Subcutaneous adipose tissue (tissue), 4 donors: Measurements from ENCODE around the gene SYT5. TPM values are rescaled to one million over a fixed set of nuclear protein-coding genes. Genes with fewer than 3 reads are reported as not detected.

ENCODE experiments used
- CTCF ChIP-seq: fragments of 450-650 bp; IDR thresholded peaks from one replicate; pipeline ENCODE4 v1.5.1; 2016; ENCODE audit warnings: low read depth, mild to moderate bottlenecking, control low read depth, antibody characterized with exemption, moderate library complexity
- small RNA-seq: library from RNA; depleted of rRNA; stranded (forward); fragments of <200 nt; gene quantifications from one replicate; pipeline ENCODE3, GENCODE V24; 2016
- total RNA-seq, 4 donors: library from RNA; depleted of rRNA; stranded (reverse); fragments of >200 nt; gene quantifications; one replicate each; pipeline ENCODE4 v1.1.0, GENCODE V29; 2016

The SYT5 gene
- total RNA-seq, 4 donors from 2014 or later = not detected

GRCh38 chr19:55131421-55131820 is 48.7 kb downstream of the SYT5 start:
- TF ChIP-seq CTCF = no peak

Small RNA genes lying within 50 kb of the gene (small RNA-seq; reads per million reads assigned to genes)
- gene MIR7975 = not detected
- gene RF01210 = not detected

Other genes starting within 250 kb of the SYT5 start
- not detected for gene NLRP7, start 232.8 kb downstream of the SYT5 start, total RNA-seq
- gene NLRP2, start 213.9 kb downstream of the SYT5 start, total RNA-seq = 1 to 10 TPM in 2 of 4 donors, under 1 TPM in 1, not detected in 1; 0.68 to 1.3 (median 1.1) TPM
- gene GP6, start 142.0 kb downstream of the SYT5 start, total RNA-seq = not detected
- gene RDH13, start 117.1 kb downstream of the SYT5 start, total RNA-seq = 10 to 100 TPM in 1 of 4 donors, 1 to 10 TPM in 3; 2.6 to 14.3 (median 6.0) TPM
- gene EPS8L1, start 104.4 kb downstream of the SYT5 start, total RNA-seq = under 1 TPM in 3 of 4 donors, not detected in 1; 0.33 to 0.66 (median 0.51) TPM
- 100 to 1,000 TPM in 1 of 4 donors, 10 to 100 TPM in 3; 30.0 to 149 (median 69.6) TPM for gene PPP1R12C, start 62.7 kb downstream of the SYT5 start, total RNA-seq
- gene TNNT1, start 31.1 kb downstream of the SYT5 start, total RNA-seq = 10 to 100 TPM in 1 of 4 donors, not detected in 3; 17.5 TPM
- not detected for gene TNNI3, start 22.6 kb downstream of the SYT5 start, total RNA-seq
- under 1 TPM in 2 of 4 donors, not detected in 2; 0.34 to 0.88 TPM for gene DNAAF3, start 13.7 kb downstream of the SYT5 start, total RNA-seq
- 1 to 10 TPM in 2 of 4 donors, under 1 TPM in 2; 0.19 to 2.9 (median 1.3) TPM for gene PTPRH, start 29.2 kb upstream of the SYT5 start, total RNA-seq
- gene TMEM86B, start 48.5 kb upstream of the SYT5 start, total RNA-seq = 1 to 10 TPM in 1 of 4 donors, under 1 TPM in 1, not detected in 2; 0.22 to 2.3 TPM
- 10 to 100 TPM; 23.6 to 42.8 (median 26.6) TPM for gene PPP6R1, start 78.7 kb upstream of the SYT5 start, total RNA-seq
- 10 to 100 TPM in 2 of 4 donors, 1 to 10 TPM in 2; 4.9 to 17.9 (median 10.4) TPM for gene HSPBP1, start 99.8 kb upstream of the SYT5 start, total RNA-seq
- gene BRSK1, start 103.7 kb upstream of the SYT5 start, total RNA-seq = 1 to 10 TPM in 1 of 4 donors, under 1 TPM in 1, not detected in 2; 0.38 to 1.1 TPM
- gene TMEM150B, start 145.1 kb upstream of the SYT5 start, total RNA-seq = 10 to 100 TPM in 3 of 4 donors, 1 to 10 TPM in 1; 10.0 to 17.8 (median 14.4) TPM
- gene KMT5C, start 159.6 kb upstream of the SYT5 start, total RNA-seq = 10 to 100 TPM in 1 of 4 donors, 1 to 10 TPM in 3; 7.0 to 24.1 (median 8.0) TPM
- not detected for gene COX6B2, start 174.4 kb upstream of the SYT5 start, total RNA-seq
- not detected for gene GARIN5B, start 183.0 kb upstream of the SYT5 start, total RNA-seq
- gene IL11, start 190.2 kb upstream of the SYT5 start, total RNA-seq = not detected
- gene TMEM190, start 196.5 kb upstream of the SYT5 start, total RNA-seq = not detected
- 1 to 10 TPM in 1 of 4 donors, under 1 TPM in 1, not detected in 2; 0.44 to 2.8 TPM for gene TMEM238, start 204.0 kb upstream of the SYT5 start, total RNA-seq
- 100 to 1,000 TPM; 283 to 590 (median 367) TPM for gene RPL28, start 205.6 kb upstream of the SYT5 start, total RNA-seq
- 10 to 100 TPM in 1 of 4 donors, 1 to 10 TPM in 3; 4.1 to 12.8 (median 8.6) TPM for gene UBE2S, start 227.5 kb upstream of the SYT5 start, total RNA-seq